ENCODE measurements around the gene RNF130. TPM values are rescaled to one million over a fixed set of nuclear protein-coding genes. Genes with fewer than 3 reads are reported as not detected.

Gene RNF130
- total and polyA plus RNA-seq, 7 experiments from 2014 or later = 3.6 to 76.3 (median 21.0) TPM

GRCh38 chr5:180077594-180078284 is 6.2 kb upstream of the RNF130 start:
- Mint-ChIP-seq H3K4me3 (no peak overlapping the region), H3K36me3 (peaks cover 0 to 4% (median 0%) of the 10 kb centered on the region in 5 donors), H3K27me3 (peaks cover 28 to 36% (median 35%) of the 10 kb centered on the region in 5 donors), H3K9me3 (peaks cover 0 to 3% (median 0%) of the 10 kb centered on the region in 11 donors), H3K27ac (no peak overlapping the region), H3K4me1 (peaks cover 4 to 25% (median 16%) of the 10 kb centered on the region in 7 donors)
- ATAC-seq (no peak), DNase-seq (no peak)
- H3K27ac ChIP-seq (ENCODE audit: low read depth, low read length) = no peak overlapping the region
- ChIA-PET POLR2A (interaction anchor here (0.6 to 1.1 kb wide), 2 partner anchors 14 to 1370 kb away, joined by 3 read pairs; no protein-coding TSS in a partner anchor), CTCF (no interaction called here)
- H3K27me3 ChIP-seq (ENCODE audit: control insufficient read depth in 2 of 2, insufficient read depth in 2 of 2, low read length in 2 of 2) = peaks cover 3% of the 10 kb centered on the region in 2 donors
- H3K4me3 ChIP-seq (ENCODE audit: low read length) = no peak overlapping the region
- H3K36me3 ChIP-seq (ENCODE audit: control insufficient read depth in 2 of 3, insufficient read depth in 3 of 3, low read length in 3 of 3) = no peaks in the 10 kb centered on the region
- no peaks in the 10 kb centered on the region for H3K9me3 ChIP-seq (ENCODE audit: control insufficient read depth in 2 of 3, low read length in 3 of 3)
- peaks cover 0 to 8% of the 10 kb centered on the region in 2 donors for H3K4me1 ChIP-seq (ENCODE audit: control insufficient read depth in 2 of 2, insufficient read depth in 2 of 2, low read length in 2 of 2)
- intact Hi-C loops (cut with micrococcal nuclease) = no loop called here

- Mint-ChIP-seq H3K36me3 (peaks cover 0 to 6% (median 0%) of the 10 kb centered on the region in 5 donors), H3K9me3 (peaks cover 0 to 3% (median 0%) of the 10 kb centered on the region in 11 donors), H3K27me3 (peaks cover 15 to 38% (median 19%) of the 10 kb centered on the region in 5 donors), H3K4me3 (no peak overlapping the region), H3K4me1 (peaks cover 10 to 35% (median 27%) of the 10 kb centered on the region in 7 donors), H3K27ac (no peak overlapping the region)
- Histone ChIP-seq H3K27ac (ENCODE audit: low read depth, low read length) (no peak overlapping the region), H3K9me3 (ENCODE audit: control insufficient read depth in 2 of 3, low read length in 3 of 3) (no peaks in the 10 kb centered on the region), H3K4me3 (ENCODE audit: low read length) (no peak overlapping the region), H3K36me3 (ENCODE audit: control insufficient read depth in 2 of 3, insufficient read depth in 3 of 3, low read length in 3 of 3) (no peaks in the 10 kb centered on the region), H3K27me3 (ENCODE audit: control insufficient read depth in 2 of 2, insufficient read depth in 2 of 2, low read length in 2 of 2) (peaks cover 3% of the 10 kb centered on the region in 2 donors), H3K4me1 (ENCODE audit: control insufficient read depth in 2 of 2, insufficient read depth in 2 of 2, low read length in 2 of 2) (peaks cover 6 to 19% of the 10 kb centered on the region in 2 donors)
- no peak for DNase-seq
- POLR2A ChIA-PET = no interaction called here
- CTCF ChIA-PET = no interaction called here
- intact Hi-C loops (cut with micrococcal nuclease) = no loop called here
- ATAC-seq = no peak
Observed at GRCh38 chr5:180075703-180076102, 4.1 kb upstream of the RNF130 start.

GRCh38 chr5:180074462-180074861 is 2.9 kb upstream of the RNF130 start:
- Histone ChIP-seq H3K9me3 (ENCODE audit: control insufficient read depth in 2 of 3, low read length in 3 of 3) (no peaks in the 10 kb centered on the region), H3K27me3 (ENCODE audit: control insufficient read depth in 2 of 2, insufficient read depth in 2 of 2, low read length in 2 of 2) (peaks cover 0 to 3% of the 10 kb centered on the region in 2 donors), H3K27ac (ENCODE audit: low read depth, low read length) (no peak overlapping the region), H3K4me1 (ENCODE audit: control insufficient read depth in 2 of 2, insufficient read depth in 2 of 2, low read length in 2 of 2) (peaks cover 6 to 21% of the 10 kb centered on the region in 2 donors), H3K36me3 (ENCODE audit: control insufficient read depth in 2 of 3, insufficient read depth in 3 of 3, low read length in 3 of 3) (no peaks in the 10 kb centered on the region), H3K4me3 (ENCODE audit: low read length) (no peak overlapping the region)
- no peak for ATAC-seq
- intact Hi-C loops (cut with micrococcal nuclease) = loop anchor here (5.0 kb wide), 3 partner anchors 167 to 1867 kb away; partner anchors contain the start of gene TBC1D9B (in 2 of the 2)
- ChIA-PET POLR2A (interaction anchor here (0.6 kb wide), 1 partner anchor 16 kb away, joined by 3 read pairs; no protein-coding TSS in a partner anchor), CTCF (no interaction called here)
- Mint-ChIP-seq H3K4me3 (peak overlapping the region in 2 of 10 donors; percentile 14 to 41), H3K4me1 (peaks cover 10 to 40% (median 33%) of the 10 kb centered on the region in 7 donors), H3K27me3 (peaks cover 3 to 43% (median 13%) of the 10 kb centered on the region in 5 donors), H3K36me3 (peaks cover 0 to 6% (median 0%) of the 10 kb centered on the region in 5 donors), H3K9me3 (peaks cover 0 to 3% (median 0%) of the 10 kb centered on the region in 11 donors), H3K27ac (peak overlapping the region in 3 of 9 donors; percentile 1 to 8 (median 5))
- no peak for DNase-seq

GRCh38 chr5:180072556-180072955 is 997 bp upstream of the RNF130 start:
- Histone ChIP-seq H3K27me3 (ENCODE audit: control insufficient read depth in 2 of 2, insufficient read depth in 2 of 2, low read length in 2 of 2) (no peaks in the 10 kb centered on the region), H3K27ac (ENCODE audit: low read depth, low read length) (peak overlapping the region; percentile 76), H3K9me3 (ENCODE audit: control insufficient read depth in 2 of 3, low read length in 3 of 3) (no peaks in the 10 kb centered on the region), H3K4me3 (ENCODE audit: low read length) (peak overlapping the region; percentile 62), H3K4me1 (ENCODE audit: control insufficient read depth in 2 of 2, insufficient read depth in 2 of 2, low read length in 2 of 2) (peaks cover 6 to 21% of the 10 kb centered on the region in 2 donors), H3K36me3 (ENCODE audit: control insufficient read depth in 2 of 3, insufficient read depth in 3 of 3, low read length in 3 of 3) (no peaks in the 10 kb centered on the region)
- ChIA-PET POLR2A (interaction anchor here (0.8 to 1.1 kb wide), 2 partner anchors 14 to 16 kb away, joined by 3 to 4 read pairs; no protein-coding TSS in a partner anchor), CTCF (no interaction called here)
- peaks cover 10 to 47% (median 38%) of the 10 kb centered on the region in 7 donors for H3K4me1 Mint-ChIP-seq
- H3K9me3 Mint-ChIP-seq = peaks cover 0 to 3% (median 0%) of the 10 kb centered on the region in 11 donors
- ATAC-seq = no peak
- intact Hi-C loops (cut with micrococcal nuclease) = loop anchor here (1.0 to 5.0 kb wide), 8 partner anchors 18 to 1865 kb away; partner anchors contain the start of genes TBC1D9B (in 2 of the 2), CANX (in 1 of the 2), MAML1 (in 1 of the 2) and MRNIP (in 1 of the 2)
- peaks cover 0 to 6% (median 0%) of the 10 kb centered on the region in 5 donors for H3K36me3 Mint-ChIP-seq
- DNase-seq = peak in 4 of 9 donors; percentile 28 to 34 (median 32)
- peaks cover 0 to 47% (median 0%) of the 10 kb centered on the region in 5 donors for H3K27me3 Mint-ChIP-seq
- H3K27ac Mint-ChIP-seq = peak overlapping the region in 8 of 9 donors; percentile 75 to 95 (median 86)
- H3K4me3 Mint-ChIP-seq = peak overlapping the region; percentile 73 to 93 (median 86)

GRCh38 chr5:180072256-180072548 is 643 bp upstream of the RNF130 start:
- peak overlapping the region; percentile 62 for H3K4me3 ChIP-seq (ENCODE audit: low read length)
- ATAC-seq (no peak), DNase-seq (no peak)
- H3K9me3 Mint-ChIP-seq = peaks cover 0 to 3% (median 0%) of the 10 kb centered on the region in 11 donors
- ChIA-PET CTCF (no interaction called here), POLR2A (interaction anchor here (1.1 kb wide), 1 partner anchor 16 kb away, joined by 4 read pairs; no protein-coding TSS in a partner anchor)
- H3K27ac ChIP-seq (ENCODE audit: low read depth, low read length) = peak overlapping the region; percentile 76
- no peaks in the 10 kb centered on the region for H3K27me3 ChIP-seq (ENCODE audit: control insufficient read depth in 2 of 2, insufficient read depth in 2 of 2, low read length in 2 of 2)
- peak overlapping the region in 8 of 9 donors; percentile 75 to 95 (median 86) for H3K27ac Mint-ChIP-seq
- peaks cover 10 to 47% (median 38%) of the 10 kb centered on the region in 7 donors for H3K4me1 Mint-ChIP-seq
- intact Hi-C loops (cut with micrococcal nuclease) = loop anchor here (1.0 to 5.0 kb wide), 8 partner anchors 18 to 1865 kb away; partner anchors contain the start of genes TBC1D9B (in 2 of the 2), CANX (in 1 of the 2), MAML1 (in 1 of the 2) and MRNIP (in 1 of the 2)
- no peaks in the 10 kb centered on the region for H3K9me3 ChIP-seq (ENCODE audit: control insufficient read depth in 2 of 3, low read length in 3 of 3)
- peaks cover 0 to 49% (median 0%) of the 10 kb centered on the region in 5 donors for H3K27me3 Mint-ChIP-seq
- peaks cover 6 to 21% of the 10 kb centered on the region in 2 donors for H3K4me1 ChIP-seq (ENCODE audit: control insufficient read depth in 2 of 2, insufficient read depth in 2 of 2, low read length in 2 of 2)
- peak overlapping the region; percentile 78 to 93 (median 86) for H3K4me3 Mint-ChIP-seq
- H3K36me3 Mint-ChIP-seq = peaks cover 0 to 6% (median 0%) of the 10 kb centered on the region in 5 donors
- no peaks in the 10 kb centered on the region for H3K36me3 ChIP-seq (ENCODE audit: control insufficient read depth in 2 of 3, insufficient read depth in 3 of 3, low read length in 3 of 3)

- H3K27ac ChIP-seq (ENCODE audit: low read depth, low read length) = peak overlapping the region; percentile 38
Observed at GRCh38 chr5:180070756-180071530, 616 bp downstream of the RNF130 start.

More at GRCh38 chr5:180070756-180071530, 616 bp downstream of the RNF130 start:
- Mint-ChIP-seq H3K4me3 (peak overlapping the region; percentile 80 to 93 (median 91)), H3K27ac (peak overlapping the region in 8 of 9 donors; percentile 51 to 91 (median 84)), H3K36me3 (peaks cover 0 to 6% (median 0%) of the 10 kb centered on the region in 5 donors), H3K4me1 (peaks cover 10 to 49% (median 38%) of the 10 kb centered on the region in 7 donors), H3K27me3 (peaks cover 0 to 50% (median 0%) of the 10 kb centered on the region in 5 donors), H3K9me3 (peaks cover 0 to 3% (median 0%) of the 10 kb centered on the region in 11 donors)
- intact Hi-C loops (cut with micrococcal nuclease) = loop anchor here (1.0 to 5.0 kb wide), 6 partner anchors 164 to 1864 kb away; partner anchors contain the start of genes TBC1D9B (in 2 of the 2), MRNIP (in 1 of the 2) and RUFY1 (in 1 of the 2)
- CTCF ChIA-PET = no interaction called here
- Histone ChIP-seq H3K27me3 (ENCODE audit: control insufficient read depth in 2 of 2, insufficient read depth in 2 of 2, low read length in 2 of 2) (no peaks in the 10 kb centered on the region), H3K4me1 (ENCODE audit: control insufficient read depth in 2 of 2, insufficient read depth in 2 of 2, low read length in 2 of 2) (peaks cover 6 to 21% of the 10 kb centered on the region in 2 donors), H3K4me3 (ENCODE audit: low read length) (peak overlapping the region; percentile 54), H3K9me3 (ENCODE audit: control insufficient read depth in 2 of 3, low read length in 3 of 3) (no peaks in the 10 kb centered on the region), H3K36me3 (ENCODE audit: control insufficient read depth in 2 of 3, insufficient read depth in 3 of 3, low read length in 3 of 3) (no peaks in the 10 kb centered on the region)
- POLR2A ChIA-PET = interaction anchor here (1.3 to 1.5 kb wide), 3 partner anchors 12 to 447 kb away, joined by 3 to 5 read pairs (median 4); partner anchors contain the start of gene HNRNPH1
- peak in 5 of 9 donors; percentile 15 to 36 (median 31) for DNase-seq
- no peak for ATAC-seq
